Liver (tissue), 9 donors: ENCODE data around the gene GUCA1C. TPM values are rescaled to one million over a fixed set of nuclear protein-coding genes. Genes with fewer than 3 reads are reported as not detected.

ENCODE experiments used
- DNase-seq: peaks from one replicate; pipeline ENCODE4 v3.0.0-alpha.2; 2017; ENCODE audit warnings: low spot score
- H3K27ac ChIP-seq, 2 donors: one replicate each; pipeline ENCODE4 v1.7.0; 2013; ENCODE audit warnings: inconsistent platforms in 2 of 2, low read length in 2 of 2, control low read depth in 1 of 2, low read depth in 1 of 2, mild to moderate bottlenecking in 1 of 2
- H3K27me3 ChIP-seq, 4 donors: one replicate each; pipeline versions ENCODE4 v1.6.1 to v1.7.0; 2013; ENCODE audit warnings: low read length in 3 of 4, inconsistent platforms in 1 of 4, mild to moderate bottlenecking in 1 of 4, moderate library complexity in 1 of 4; ENCODE audit not compliant: control insufficient read depth in 4 of 4, insufficient read depth in 4 of 4
- H3K36me3 ChIP-seq, 4 donors: one replicate each; pipeline versions ENCODE4 v1.6.1 to v1.7.0; 2013; ENCODE audit warnings: low read length in 3 of 4, mild to moderate bottlenecking in 3 of 4, low read depth in 1 of 4, moderate library complexity in 1 of 4; ENCODE audit not compliant: control insufficient read depth in 4 of 4, insufficient read depth in 3 of 4
- H3K4me1 ChIP-seq, 4 donors: one replicate each; pipeline versions ENCODE4 v1.6.1 to v1.7.0; 2013; ENCODE audit warnings: low read length in 3 of 4, mild to moderate bottlenecking in 3 of 4, moderate library complexity in 1 of 4; ENCODE audit not compliant: control insufficient read depth in 4 of 4, insufficient read depth in 4 of 4
- H3K4me3 ChIP-seq, 3 donors: one replicate each; pipeline versions ENCODE4 v1.6.1 to v1.7.0; 2013; ENCODE audit warnings: low read length in 3 of 3, control low read depth in 1 of 3, low read depth in 1 of 3, mild to moderate bottlenecking in 1 of 3
- H3K9ac ChIP-seq, 2 donors: one replicate each; pipeline ENCODE4 v1.7.0; 2013; ENCODE audit warnings: low read length in 2 of 2, mild to moderate bottlenecking in 2 of 2, moderate library complexity in 2 of 2, control low read depth in 1 of 2, low read depth in 1 of 2
- H3K9me3 ChIP-seq, 4 donors: one replicate each; pipeline versions ENCODE4 v1.6.1 to v1.7.0; 2013; ENCODE audit warnings: low read length in 3 of 4; ENCODE audit not compliant: control insufficient read depth in 4 of 4
- ATF3 ChIP-seq: IDR thresholded peaks from 2 replicates; pipeline ENCODE4 v1.6.1; 2016; ENCODE audit warnings: antibody characterized with exemption
- CTCF ChIP-seq: fragments of 150-350 bp; IDR thresholded peaks from 2 replicates; pipeline ENCODE4 v1.5.1; 2017; ENCODE audit warnings: improper control_type of control experiment, low read depth, low read length; ENCODE audit not compliant: missing input control
- EGR1 ChIP-seq, 2 donors: IDR thresholded peaks; 2 replicates each; pipeline ENCODE4 v1.6.1; 2016 to 2018; ENCODE audit warnings: antibody characterized with exemption in 2 of 2, low read depth in 2 of 2
- FOXA1 ChIP-seq: IDR thresholded peaks from 2 replicates; pipeline ENCODE4 v1.6.1; 2016; ENCODE audit warnings: antibody characterized with exemption
- FOXA2 ChIP-seq: IDR thresholded peaks from 2 replicates; pipeline ENCODE4 v1.6.1; 2016; ENCODE audit warnings: antibody characterized with exemption
- GABPA ChIP-seq, 2 donors: IDR thresholded peaks in 1 of 2; conservative IDR thresholded peaks in 1 of 2; 2 replicates each; pipeline ENCODE4 v1.6.1; 2016; ENCODE audit warnings: antibody characterized with exemption in 2 of 2, mild to moderate bottlenecking in 1 of 2, moderate library complexity in 1 of 2
- HNF4A ChIP-seq, 2 donors: conservative IDR thresholded peaks; 2 replicates each; pipeline ENCODE4 v1.6.1; 2016; ENCODE audit warnings: antibody characterized with exemption in 2 of 2, mild to moderate bottlenecking in 2 of 2
- HNF4G ChIP-seq: IDR thresholded peaks from 2 replicates; pipeline ENCODE4 v1.6.1; 2016; ENCODE audit warnings: antibody characterized with exemption
- JUND ChIP-seq, 2 donors: IDR thresholded peaks; 2 replicates each; pipeline ENCODE4 v1.6.1; 2016; ENCODE audit warnings: antibody characterized with exemption in 2 of 2
- MAX ChIP-seq: IDR thresholded peaks from 2 replicates; pipeline ENCODE4 v1.6.1; 2016; ENCODE audit warnings: antibody characterized with exemption
- NR2F2 ChIP-seq: IDR thresholded peaks from 2 replicates; pipeline ENCODE4 v1.6.1; 2016; ENCODE audit warnings: antibody characterized with exemption
- RAD21 ChIP-seq, 2 donors: IDR thresholded peaks; 2 replicates each; pipeline ENCODE4 v1.6.1; 2016; ENCODE audit warnings: antibody characterized with exemption in 2 of 2, mild to moderate bottlenecking in 2 of 2
- REST ChIP-seq: IDR thresholded peaks from 2 replicates; pipeline ENCODE4 v1.6.1; 2016; ENCODE audit warnings: antibody characterized with exemption, mild to moderate bottlenecking
- RXRA ChIP-seq, 2 donors: IDR thresholded peaks; 2 replicates each; pipeline ENCODE4 v1.6.1; 2017 to 2018; ENCODE audit warnings: antibody characterized with exemption in 2 of 2, mild to moderate bottlenecking in 1 of 2
- SP1 ChIP-seq: IDR thresholded peaks from 2 replicates; pipeline ENCODE4 v1.6.1; 2018; ENCODE audit warnings: antibody characterized with exemption, mild to moderate bottlenecking
- TAF1 ChIP-seq: conservative IDR thresholded peaks from 2 replicates; pipeline ENCODE4 v1.6.1; 2016; ENCODE audit warnings: antibody characterized with exemption, mild to moderate bottlenecking
- YY1 ChIP-seq: IDR thresholded peaks from 2 replicates; pipeline ENCODE4 v1.6.1; 2016; ENCODE audit warnings: antibody characterized with exemption, mild to moderate bottlenecking
- ZBTB33 ChIP-seq: IDR thresholded peaks from 2 replicates; pipeline ENCODE4 v1.6.1; 2016; ENCODE audit warnings: antibody characterized with exemption
- WGBS: extraction: QIAGEN DNeasy Blood & Tissue Kit; methylation state at CpG from one replicate; pipeline ENCODE4 v1.1.7; 2013; 5-methylcytosine and 5-hydroxymethylcytosine counted together
- polyA plus RNA-seq, 2 donors: library from polyadenylated mRNA; stranded (reverse) in 1 of 2; unstranded in 1 of 2; fragments of 200-250 nt in 1 of 2; fragments of >200 nt in 1 of 2; fragmentation: Nextera tagmentation in 1 of 2; extraction: Ambion mirVana in 1 of 2; gene quantifications; one replicate each; pipeline versions ENCODE4 v1.2.1 to v1.2.3, GENCODE V29; 2013 to 2015
- total RNA-seq, 2 donors: library from RNA; depleted of rRNA; stranded (reverse); fragments of >200 nt; gene quantifications; one replicate each; pipeline ENCODE4 v1.2.3, GENCODE V29; 2014
- donor health status: healthy.
- donor health status: healthy.
- donor health status: healthy.
- donor health status: healthy.
- donor health status: healthy.

GUCA1C gene
- total and polyA plus RNA-seq, 4 donors = not detected

- DNase-seq = no peak
- Histone ChIP-seq H3K9me3 (no peaks in the 10 kb centered on the region), H3K4me1 (no peaks in the 10 kb centered on the region), H3K36me3 (no peaks in the 10 kb centered on the region), H3K9ac (no peak overlapping the region), H3K4me3 (no peak overlapping the region), H3K27ac (no peak overlapping the region), H3K27me3 (no peaks in the 10 kb centered on the region)
- no peak for TF ChIP-seq JUND (IDR thresholded peaks at IDR 0.05)
- no peak for TF ChIP-seq RAD21 (IDR thresholded peaks at IDR 0.05)
- no peak for TF ChIP-seq NR2F2
- 91% methylated on average over 5 of the region's 5 CpGs for WGBS
Measured at GRCh38 chr3:108909799-108910198, 43.9 kb downstream of the GUCA1C start.

- 88% methylated on average over 1 of the region's 1 CpG for WGBS
Measured at GRCh38 chr3:108907194-108907593, 46.5 kb downstream of the GUCA1C start.

More at GRCh38 chr3:108907194-108907593, 46.5 kb downstream of the GUCA1C start:
- no peaks in the 10 kb centered on the region for H3K36me3 ChIP-seq
- H3K9ac ChIP-seq = no peak overlapping the region
- no peaks in the 10 kb centered on the region for H3K27me3 ChIP-seq
- no peaks in the 10 kb centered on the region for H3K4me1 ChIP-seq
- H3K9me3 ChIP-seq = no peaks in the 10 kb centered on the region
- TF ChIP-seq EGR1 (IDR thresholded peaks at IDR 0.05; ENCODE audit: low read depth in 2 of 2) = no peak
- no peak for TF ChIP-seq SP1
- no peak for TF ChIP-seq TAF1
- TF ChIP-seq FOXA2 = no peak
- TF ChIP-seq JUND (IDR thresholded peaks at IDR 0.05) = no peak
- no peak for TF ChIP-seq ATF3
- no peak for TF ChIP-seq REST
- TF ChIP-seq HNF4A (conservative IDR thresholded peaks at IDR 0.05) = no peak
- no peak for TF ChIP-seq NR2F2
- no peak for TF ChIP-seq CTCF
- no peak for TF ChIP-seq HNF4G
- no peak for TF ChIP-seq RAD21 (IDR thresholded peaks at IDR 0.05)
- TF ChIP-seq MAX = no peak
- TF ChIP-seq GABPA (IDR thresholded peaks at IDR 0.05 in 1 of 2, conservative IDR thresholded peaks at IDR 0.05 in 1 of 2) = no peak
- TF ChIP-seq ZBTB33 = no peak
- no peak for TF ChIP-seq YY1
- no peak for TF ChIP-seq FOXA1
- no peak for TF ChIP-seq RXRA (IDR thresholded peaks at IDR 0.05)
- no peak for DNase-seq
- no peak overlapping the region for H3K27ac ChIP-seq
- H3K4me3 ChIP-seq = no peak overlapping the region
